Kidney (tissue), 14 donors: Measurements from ENCODE around the gene PITPNC1. TPM values are rescaled to one million over a fixed set of nuclear protein-coding genes. Genes with fewer than 3 reads are reported as not detected.

ENCODE experiments used
- DNase-seq, 5 donors: peaks; one replicate each; pipeline ENCODE4 v3.0.0-alpha.2; 2013 to 2020
- FAIRE-seq: peaks from 2 replicates; lab custom pipeline; 2012; peaks lifted over from hg19 to GRCh38; lab: Jason Lieb, UNC
- H3K27ac ChIP-seq, 2 donors: one replicate each; pipeline ENCODE4 v1.7.0; 2013; ENCODE audit warnings: low read depth in 2 of 2, low read length in 2 of 2, inconsistent platforms in 1 of 2
- H3K27me3 ChIP-seq: one replicate; pipeline ENCODE4 v1.7.1; 2013; ENCODE audit warnings: low read length, inconsistent platforms; ENCODE audit not compliant: control insufficient read depth, insufficient read depth
- H3K36me3 ChIP-seq, 3 donors: one replicate each; pipeline versions ENCODE4 v1.7.0 to v1.7.1; 2013; ENCODE audit warnings: low read length in 3 of 3, control low read depth in 1 of 3, inconsistent platforms in 1 of 3; ENCODE audit not compliant: insufficient read depth in 3 of 3, control insufficient read depth in 2 of 3
- H3K4me1 ChIP-seq, 3 donors: one replicate each; pipeline versions ENCODE4 v1.7.0 to v1.7.1; 2013; ENCODE audit warnings: low read length in 3 of 3, inconsistent platforms in 1 of 3, low read depth in 1 of 3; ENCODE audit not compliant: control insufficient read depth in 2 of 3, insufficient read depth in 2 of 3
- H3K4me3 ChIP-seq, 3 donors: one replicate each; pipeline versions ENCODE4 v1.7.0 to v1.8.1; 2013; ENCODE audit warnings: low read length in 3 of 3, control low read depth in 1 of 3, inconsistent platforms in 1 of 3
- H3K9ac ChIP-seq, 3 donors: one replicate each; pipeline versions ENCODE4 v1.7.0 to v1.7.1; 2013; ENCODE audit warnings: low read length in 3 of 3, control low read depth in 1 of 3, inconsistent platforms in 1 of 3
- H3K9me3 ChIP-seq, 3 donors: one replicate each; pipeline versions ENCODE4 v1.7.0 to v1.7.1; 2013; ENCODE audit warnings: low read length in 3 of 3, control low read depth in 1 of 3, inconsistent platforms in 1 of 3; ENCODE audit not compliant: control insufficient read depth in 2 of 3, insufficient read depth in 1 of 3
- CTCF ChIP-seq: IDR thresholded peaks from 3 replicates; pipeline ENCODE4 v1.5.1; 2012; ENCODE audit warnings: mild to moderate bottlenecking, moderate library complexity, borderline replicate concordance; ENCODE audit not compliant: insufficient read depth; ENCODE audit errors: extremely low read depth
- intact Hi-C: fragments of 100-400 bp; cut with DNase I; formaldehyde crosslinking; loops from one replicate; pipeline ENCODE4 v1.11.1; 2022
- polyA plus RNA-seq: library from polyadenylated mRNA; stranded (reverse); fragments of 350-450 nt; fragmentation: Illumina TruSeq; extraction: RNeasy Lipid Tissue Mini Kit (QIAGEN cat#74804); gene quantifications from one replicate; pipeline ENCODE4 v1.2.3, GENCODE V29; 2014; ENCODE audit warnings: low read depth, low replicate concordance; ENCODE audit not compliant: insufficient read depth
- total RNA-seq: library from RNA; stranded (reverse); fragmentation: NEBNext Ultra II Directional; extraction: Animal tissue kit (Norgen Biotek cat#: 25700); gene quantifications from one replicate; pipeline ENCODE4 v1.2.1, GENCODE V29; 2021
- donor health status: control.
- donor health status: control.
- donor health status: control.
- donor health status: control.
- donor health status: control.
- donor health status: DM: yes; HTN: yes; CAD: no.
- donor health status: Normal renal cell carcinoma (clear cell type).

Gene PITPNC1
- total and polyA plus RNA-seq, 2 donors from 2014 or later, result 14.2 to 41.3 TPM

GRCh38 chr17:67585077-67585602 is 208.1 kb downstream of the PITPNC1 start:
- H3K27me3 ChIP-seq, result no peaks in the 10 kb centered on the region
- H3K27ac ChIP-seq, result no peak overlapping the region
- H3K4me1 ChIP-seq, result peaks cover 0 to 26% (median 9%) of the 10 kb centered on the region in 3 donors
- intact Hi-C loops, result no loop called here
- no peaks in the 10 kb centered on the region for H3K36me3 ChIP-seq
- DNase-seq (peak in 2 of 5 donors; percentile 2 to 75), FAIRE-seq (no peak)
- no peak overlapping the region for H3K4me3 ChIP-seq
- TF ChIP-seq CTCF, result no peak
- no peak overlapping the region for H3K9ac ChIP-seq
- H3K9me3 ChIP-seq, result no peaks in the 10 kb centered on the region

DNA sequence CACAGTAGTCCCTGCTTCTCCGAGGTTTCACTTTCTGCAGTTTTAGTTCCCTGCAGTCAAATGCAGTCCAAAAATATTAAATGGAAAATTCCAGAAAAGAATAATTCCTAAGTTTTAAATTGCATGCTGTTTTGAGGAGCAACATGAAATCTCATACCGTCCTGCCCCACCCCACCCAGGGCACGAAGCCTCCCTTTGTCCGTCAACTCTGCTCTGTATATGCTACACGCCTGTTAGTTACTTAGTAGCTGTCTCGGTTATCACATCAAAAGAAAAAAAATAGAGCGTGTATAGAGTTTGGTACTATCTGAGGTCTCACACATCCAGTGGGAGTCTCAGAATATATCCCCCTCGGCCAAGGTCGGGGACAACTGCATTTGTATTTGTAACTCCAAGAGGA is 211.2 kb downstream of the PITPNC1 start:
- no peak overlapping the region for H3K4me3 ChIP-seq
- intact Hi-C loops, result no loop called here
- H3K36me3 ChIP-seq, result no peaks in the 10 kb centered on the region
- FAIRE-seq, result no peak
- no peaks in the 10 kb centered on the region for H3K27me3 ChIP-seq
- H3K9ac ChIP-seq, result no peak overlapping the region
- no peak for DNase-seq
- TF ChIP-seq CTCF, result no peak
- no peaks in the 10 kb centered on the region for H3K9me3 ChIP-seq
- no peak overlapping the region for H3K27ac ChIP-seq
- peaks cover 0 to 12% (median 2%) of the 10 kb centered on the region in 3 donors for H3K4me1 ChIP-seq

DNA sequence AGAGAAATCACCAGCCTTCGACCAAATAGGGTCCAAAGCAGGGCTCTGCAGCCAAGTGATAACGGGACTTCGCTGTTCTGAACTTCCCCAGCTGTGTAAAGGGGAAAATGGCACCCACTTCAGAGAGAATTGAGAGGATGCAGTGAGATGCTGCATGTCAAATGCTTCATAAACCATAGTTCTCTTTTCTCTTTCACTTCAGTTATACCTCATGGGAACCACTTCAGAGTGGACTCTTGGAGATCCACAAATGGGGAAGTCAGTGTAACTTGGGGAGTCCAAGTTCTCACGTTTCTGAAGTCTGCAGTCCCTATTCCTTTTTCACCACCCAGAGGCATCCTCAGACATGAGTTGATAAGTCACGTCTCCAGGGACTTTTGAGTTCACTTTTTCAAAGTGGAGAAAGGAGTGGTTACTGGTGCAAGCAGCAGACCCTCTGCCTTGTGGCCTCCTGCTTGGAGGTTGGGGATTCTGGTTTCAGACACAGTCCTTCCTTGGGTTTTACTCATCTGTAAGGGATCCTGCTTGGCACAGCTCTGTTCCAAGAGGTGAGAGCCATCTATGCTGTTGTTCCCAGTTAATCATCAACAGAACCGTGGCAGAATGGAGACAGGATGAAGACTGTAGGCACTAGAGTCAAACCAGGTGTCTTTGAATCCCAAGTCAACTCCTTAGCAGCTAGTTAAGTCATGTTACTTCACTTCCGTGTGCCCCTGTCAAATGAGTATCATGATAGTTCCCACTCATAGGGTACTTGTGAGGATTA is 217.2 kb downstream of the PITPNC1 start:
- intact Hi-C loops, result no loop called here
- Histone ChIP-seq H3K36me3 (no peaks in the 10 kb centered on the region), H3K9me3 (no peaks in the 10 kb centered on the region), H3K27me3 (no peaks in the 10 kb centered on the region), H3K9ac (no peak overlapping the region), H3K27ac (peak overlapping the region; percentile 29 to 43), H3K4me3 (peak overlapping the region in 1 of 3 donors; percentile 6), H3K4me1 (peaks cover 0 to 10% (median 5%) of the 10 kb centered on the region in 3 donors)
- DNase-seq, result peak in 3 of 5 donors; percentile 23 to 70 (median 55)
- no peak for TF ChIP-seq CTCF
- no peak for FAIRE-seq
